Measurements from ENCODE around the gene CFAP46.

- no peak for TF ChIP-seq CTCF (conservative IDR thresholded peaks at IDR 0.05; ENCODE audit: low read length)
- TF ChIP-seq EZH2phosphoT487 (IDR thresholded peaks at IDR 0.05; ENCODE audit: borderline replicate concordance, low read depth, low read length), result no peak
These were observed 153.5 kb downstream of the CFAP46 start for GRCh38 chr10:132788831-132789219.
